ENCODE results near the gene BRD1.

DNA sequence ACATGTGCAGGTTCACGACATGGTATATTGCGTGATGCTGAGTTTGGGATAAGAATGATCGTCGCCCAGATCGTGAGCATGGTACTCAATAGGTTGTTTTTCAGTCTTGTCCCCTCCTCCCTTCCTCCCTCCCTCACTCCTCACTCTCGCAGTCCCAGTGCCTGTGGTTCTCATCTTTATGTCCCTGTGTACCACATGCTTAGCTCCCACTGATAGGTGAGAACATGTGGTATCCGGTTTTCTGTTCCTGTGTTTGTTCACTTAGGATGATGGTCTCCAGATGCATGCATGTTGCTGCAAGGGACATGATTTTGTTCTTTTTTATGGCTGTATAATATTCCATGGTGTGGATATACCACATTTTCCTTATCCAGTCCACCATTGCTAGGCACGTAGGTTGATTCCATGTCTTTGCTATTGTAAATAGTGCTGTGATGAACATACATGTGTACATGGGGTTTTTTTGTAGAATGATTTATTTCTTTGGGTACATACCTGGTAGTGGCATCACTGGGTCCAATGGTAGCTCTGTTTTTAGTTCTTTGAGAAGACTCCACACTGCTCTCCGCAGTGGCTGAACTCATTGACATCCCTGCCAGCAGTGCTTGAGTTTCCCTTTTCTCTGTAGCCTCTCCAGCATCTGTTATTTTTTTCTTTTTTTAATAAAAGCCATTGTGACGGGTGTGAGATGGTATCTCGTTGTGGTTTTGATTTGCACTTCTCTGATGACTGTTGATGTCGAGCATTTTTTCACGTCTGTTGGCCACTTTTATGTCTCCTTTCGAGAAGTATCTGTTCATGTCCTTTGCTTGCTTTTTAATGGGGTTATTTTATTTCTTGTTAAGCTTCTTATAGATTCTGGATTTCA is 42.4 kb upstream of the BRD1 start:
- TF ChIP-seq POLR2AphosphoS5 (IDR thresholded peaks at IDR 0.05; ENCODE audit: low read depth) (no peak), CTCF (IDR thresholded peaks at IDR 0.05; ENCODE audit: insufficient read depth, low read length) (no peak), SPI1 (IDR thresholded peaks at IDR 0.05; ENCODE audit: borderline replicate concordance, low read depth) (no peak), GABPA (IDR thresholded peaks at IDR 0.05; ENCODE audit: low read depth) (no peak)
- TF ChIP-seq, protein P1, sequence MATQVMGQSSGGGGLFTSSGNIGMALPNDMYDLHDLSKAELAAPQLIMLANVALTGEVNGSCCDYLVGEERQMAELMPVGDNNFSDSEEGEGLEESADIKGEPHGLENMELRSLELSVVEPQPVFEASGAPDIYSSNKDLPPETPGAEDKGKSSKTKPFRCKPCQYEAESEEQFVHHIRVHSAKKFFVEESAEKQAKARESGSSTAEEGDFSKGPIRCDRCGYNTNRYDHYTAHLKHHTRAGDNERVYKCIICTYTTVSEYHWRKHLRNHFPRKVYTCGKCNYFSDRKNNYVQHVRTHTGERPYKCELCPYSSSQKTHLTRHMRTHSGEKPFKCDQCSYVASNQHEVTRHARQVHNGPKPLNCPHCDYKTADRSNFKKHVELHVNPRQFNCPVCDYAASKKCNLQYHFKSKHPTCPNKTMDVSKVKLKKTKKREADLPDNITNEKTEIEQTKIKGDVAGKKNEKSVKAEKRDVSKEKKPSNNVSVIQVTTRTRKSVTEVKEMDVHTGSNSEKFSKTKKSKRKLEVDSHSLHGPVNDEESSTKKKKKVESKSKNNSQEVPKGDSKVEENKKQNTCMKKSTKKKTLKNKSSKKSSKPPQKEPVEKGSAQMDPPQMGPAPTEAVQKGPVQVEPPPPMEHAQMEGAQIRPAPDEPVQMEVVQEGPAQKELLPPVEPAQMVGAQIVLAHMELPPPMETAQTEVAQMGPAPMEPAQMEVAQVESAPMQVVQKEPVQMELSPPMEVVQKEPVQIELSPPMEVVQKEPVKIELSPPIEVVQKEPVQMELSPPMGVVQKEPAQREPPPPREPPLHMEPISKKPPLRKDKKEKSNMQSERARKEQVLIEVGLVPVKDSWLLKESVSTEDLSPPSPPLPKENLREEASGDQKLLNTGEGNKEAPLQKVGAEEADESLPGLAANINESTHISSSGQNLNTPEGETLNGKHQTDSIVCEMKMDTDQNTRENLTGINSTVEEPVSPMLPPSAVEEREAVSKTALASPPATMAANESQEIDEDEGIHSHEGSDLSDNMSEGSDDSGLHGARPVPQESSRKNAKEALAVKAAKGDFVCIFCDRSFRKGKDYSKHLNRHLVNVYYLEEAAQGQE (IDR thresholded peaks at IDR 0.05; ENCODE audit: insufficient replicate concordance, low read depth): no peak
